ENCODE data around the gene ZFYVE27. TPM values are rescaled to one million over a fixed set of nuclear protein-coding genes. Genes with fewer than 3 reads are reported as not detected.
"Not testable (repeated sequence)": the region's sequence is repeated elsewhere in the genome, so short reads cannot be mapped to it uniquely, and the experiment has no call there.

ZFYVE27 gene
- 62.2 TPM for total RNA-seq

DNA sequence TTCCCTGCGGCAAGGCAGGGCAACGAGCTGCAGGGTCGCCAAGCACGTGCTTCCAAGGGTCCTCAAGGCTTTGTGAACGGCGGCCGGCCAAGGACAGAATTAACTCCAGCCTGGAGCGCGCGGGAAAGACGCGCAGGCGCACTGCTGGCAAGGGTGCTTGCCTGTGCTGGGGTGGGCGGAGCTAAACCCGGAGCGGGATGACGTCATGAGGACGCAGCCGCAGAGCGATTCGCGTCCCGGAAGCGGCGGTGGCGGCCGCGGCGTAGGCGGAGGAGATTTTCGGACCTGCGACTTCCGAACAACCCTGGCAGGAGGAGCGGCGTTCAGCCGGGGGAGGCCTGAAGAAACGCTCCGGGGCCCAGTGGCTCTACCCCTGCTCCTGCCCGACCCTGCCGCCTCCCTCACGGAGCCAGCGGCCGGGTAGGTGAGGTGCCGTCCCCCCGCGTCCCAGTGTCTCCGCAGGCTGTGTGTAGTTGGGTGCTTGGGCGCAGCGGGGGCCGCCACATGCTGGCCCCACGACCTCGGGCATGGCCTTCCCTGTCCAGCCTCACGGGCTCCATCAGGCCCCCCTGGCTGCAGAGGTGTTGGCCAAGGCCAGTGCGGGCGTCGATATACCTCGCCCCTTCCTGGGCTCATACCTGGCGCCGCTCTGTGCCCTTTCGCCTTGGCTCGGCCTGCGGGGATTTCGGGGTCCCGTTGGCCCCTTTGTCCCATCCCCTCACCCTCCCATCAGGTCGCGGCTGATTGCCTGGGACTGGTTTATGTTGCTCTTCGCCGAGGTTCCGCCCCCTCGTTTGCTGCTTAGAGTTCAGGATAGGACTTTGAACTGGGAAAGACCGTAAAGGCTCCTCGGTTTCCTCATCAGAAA, at the start of gene ZFYVE27:
Gene ZFYVE27 (plus strand): TSS at position 227 of the 868 bp plus-strand sequence. CDS start 1,350 bp downstream, outside the sequence.
- Histone ChIP-seq H3K36me3 (peaks cover 0 to 8% of the 10 kb centered on the region in 2 donors), H3K9me3 (no peaks in the 10 kb centered on the region), H3K4me1 (peaks cover 2 to 20% of the 10 kb centered on the region in 2 donors), H3K27ac (peak within 1 kb of the TSS; percentile 97), H3K27me3 (no peaks in the 10 kb centered on the region), H3K4me3 (peak within 1 kb of the TSS; percentile 100)
- DNase-seq (ENCODE audit: low spot score in 2 of 2): peak; percentile 79 to 97
- intact Hi-C loops (cut with DNase I): loop anchor here (2.0 to 10.0 kb wide), 3 partner anchors 50 to 312 kb away; partner anchors contain the start of genes AVPI1 and PGAM1
- no peak for TF ChIP-seq CTCF (IDR thresholded peaks at IDR 0.05)

DNA sequence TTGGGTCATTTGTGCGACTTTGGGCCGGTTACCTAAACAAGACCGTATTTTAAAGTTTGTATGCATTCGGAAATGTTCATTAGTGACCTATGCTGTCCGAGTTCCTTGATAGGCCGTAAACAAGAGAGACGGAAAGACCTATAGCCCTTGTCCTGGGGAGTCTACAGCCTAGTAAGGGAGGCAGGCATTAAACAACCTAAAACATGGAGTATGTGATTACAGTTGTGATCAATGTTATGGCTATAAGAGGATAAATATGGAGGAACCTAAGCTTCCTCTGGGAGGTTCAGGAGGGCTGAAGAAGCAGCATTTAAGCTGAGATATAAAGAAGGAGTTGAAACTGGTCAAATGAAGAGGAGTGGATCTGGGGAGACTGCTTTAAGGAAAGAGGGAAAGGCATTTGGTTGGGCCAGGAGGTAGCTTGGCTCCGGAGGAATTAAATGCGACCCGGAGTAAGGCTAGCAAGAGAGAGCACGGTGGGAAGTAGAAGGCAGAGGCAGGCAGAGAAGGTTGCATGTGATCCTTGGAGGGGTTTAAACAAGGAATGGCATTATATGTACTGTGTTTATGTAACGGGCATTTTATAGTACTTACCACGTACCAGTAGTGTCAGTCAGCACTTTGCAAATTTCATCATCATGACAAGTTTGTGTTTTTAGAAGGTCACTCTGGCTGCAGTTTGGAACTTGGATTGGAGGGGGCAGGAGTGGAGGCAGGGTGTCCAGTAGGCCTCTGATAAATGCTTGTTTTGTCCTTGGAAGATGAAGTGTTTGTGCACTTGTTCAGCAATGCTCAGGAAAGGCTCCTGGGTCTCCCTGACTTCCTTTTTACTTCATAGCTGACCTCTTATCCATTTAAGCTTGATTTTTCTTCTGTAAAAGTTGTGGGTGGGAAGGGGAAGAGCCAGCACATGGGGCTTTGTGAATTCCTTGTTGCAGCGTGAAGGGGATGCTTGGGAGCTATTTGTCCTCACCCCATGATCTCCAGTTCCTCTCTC, 48.8 kb upstream of the ZFYVE27 start:
- Histone ChIP-seq H3K27ac (peak overlapping the region; percentile 86 to 94), H3K9me3 (no peaks in the 10 kb centered on the region), H3K36me3 (no peaks in the 10 kb centered on the region), H3K4me1 (peaks cover 10 to 40% of the 10 kb centered on the region in 2 donors), H3K4me3 (peak overlapping the region; percentile 25 to 93), H3K27me3 (no peaks in the 10 kb centered on the region)
- no peak for TF ChIP-seq CTCF (IDR thresholded peaks at IDR 0.05)
- DNase-seq (ENCODE audit: low spot score in 2 of 2): no peak
- intact Hi-C loops (cut with DNase I): loop anchor here (1.0 to 2.0 kb wide), 4 partner anchors 26 to 189 kb away; partner anchors contain the start of genes MMS19, PI4K2A, UBTD1 and ZFYVE27

- H3K27ac ChIP-seq: peak overlapping the region; percentile 86 to 94
- intact Hi-C loops (cut with DNase I): no loop called here
- DNase-seq (ENCODE audit: low spot score in 2 of 2): peak in 1 of 2 donors; percentile 82
- H3K4me1 ChIP-seq: peaks cover 10 to 29% of the 10 kb centered on the region in 2 donors
- no peaks in the 10 kb centered on the region for H3K9me3 ChIP-seq
- no peaks in the 10 kb centered on the region for H3K27me3 ChIP-seq
- H3K4me3 ChIP-seq: no peak overlapping the region
- H3K36me3 ChIP-seq: no peaks in the 10 kb centered on the region
- no peak for TF ChIP-seq CTCF (IDR thresholded peaks at IDR 0.05)
Measured at GRCh38 chr10:97689559-97690020, 47.3 kb upstream of the ZFYVE27 start.

GRCh38 chr10:97690133-97690532, 46.8 kb upstream of the ZFYVE27 start:
- H3K27ac ChIP-seq: peak overlapping the region; percentile 86 to 94
- H3K4me1 ChIP-seq: peaks cover 9 to 26% of the 10 kb centered on the region in 2 donors
- H3K27me3 ChIP-seq: no peaks in the 10 kb centered on the region
- TF ChIP-seq CTCF (IDR thresholded peaks at IDR 0.05): no peak
- intact Hi-C loops (cut with DNase I): no loop called here
- H3K9me3 ChIP-seq: no peaks in the 10 kb centered on the region
- no peak overlapping the region for H3K4me3 ChIP-seq
- DNase-seq (ENCODE audit: low spot score in 2 of 2): no peak
- no peaks in the 10 kb centered on the region for H3K36me3 ChIP-seq

GRCh38 chr10:97698072-97698655, 38.8 kb upstream of the ZFYVE27 start:
- H3K27me3 ChIP-seq; intact Hi-C loops (cut with DNase I): not testable (repeated sequence)

More at GRCh38 chr10:97698072-97698655, 38.8 kb upstream of the ZFYVE27 start:
- H3K4me1 ChIP-seq; H3K9me3 ChIP-seq; H3K4me3 ChIP-seq; DNase-seq (ENCODE audit: low spot score in 2 of 2); H3K27ac ChIP-seq; H3K36me3 ChIP-seq: not testable (repeated sequence)

All from ascending aorta (tissue), 2 donors.